Adrenal gland (tissue), 12 donors: ENCODE measurements around the gene SLC23A3. TPM values are rescaled to one million over a fixed set of nuclear protein-coding genes. Genes with fewer than 3 reads are reported as not detected.

Source experiments
- DNase-seq, 7 donors: peaks; one replicate each; pipeline ENCODE4 v3.0.0-alpha.2; 2019 to 2020
- H3K27ac ChIP-seq, 5 donors: fragments of 200-600 bp; sonication (generic) in 4 of 5; 1 replicate in 3 of 5; 2 replicates in 2 of 5; pipeline versions ENCODE4 v1.5.1 to v1.8.0; 2016 to 2020; ENCODE audit warnings: mild to moderate bottlenecking in 1 of 5
- H3K27me3 ChIP-seq: fragments of 200-600 bp; 2 replicates; pipeline ENCODE4 v1.8.0; 2021
- H3K36me3 ChIP-seq, 2 donors: fragments of 200-600 bp; replicated peaks in 1 of 2; 1 replicate in 1 of 2; 2 replicates in 1 of 2; pipeline versions ENCODE4 v1.5.1 to v1.8.0; 2018 to 2022
- H3K4me1 ChIP-seq, 2 donors: fragments of 200-600 bp; replicated peaks in 1 of 2; 1 replicate in 1 of 2; 2 replicates in 1 of 2; pipeline versions ENCODE4 v1.5.1 to v1.8.0; 2018 to 2021
- H3K4me3 ChIP-seq, 4 donors: fragments of 200-600 bp; sonication (generic) in 3 of 4; one replicate each; pipeline ENCODE4 v1.5.1; 2016 to 2018
- H3K9me3 ChIP-seq, 3 donors: fragments of 200-600 bp; sonication (generic) in 1 of 3; replicated peaks in 1 of 3; 1 replicate in 2 of 3; 2 replicates in 1 of 3; pipeline versions ENCODE4 v1.5.1 to v1.8.0; 2016 to 2021
- POLR2A ChIP-seq, 2 donors: fragments of 450-650 bp; IDR thresholded peaks; one replicate each; pipeline ENCODE4 v1.6.1; 2017; ENCODE audit warnings: antibody characterized with exemption in 2 of 2, mild to moderate bottlenecking in 2 of 2, moderate library complexity in 1 of 2
- WGBS, 4 donors: extraction: QIAGEN DNeasy Blood & Tissue Kit in 2 of 4; methylation state at CpG; one replicate each; pipeline versions ENCODE4 v1.1.5 to v1.1.7; 2013 to 2017; 5-methylcytosine and 5-hydroxymethylcytosine counted together
- intact Hi-C, 2 donors: fragments of 100-400 bp; cut with DNase I; formaldehyde crosslinking; loops; one replicate each; pipeline versions ENCODE4 v1.14.1 to v1.15.0; 2022 to 2023
- polyA plus RNA-seq, 3 donors: library from polyadenylated mRNA; stranded (reverse); fragments of 200-250 nt in 2 of 3; fragments of 350-450 nt in 1 of 3; fragmentation: Illumina TruSeq in 1 of 3; extraction: RNeasy Lipid Tissue Mini Kit (QIAGEN cat#74804) in 1 of 3; gene quantifications; one replicate each; pipeline ENCODE4 v1.2.3, GENCODE V29; 2013 to 2014
- total RNA-seq, 9 donors: library from RNA; depleted of rRNA in 4 of 9; stranded (reverse); fragments of >200 nt in 4 of 9; fragments of 120-200 nt in 1 of 9; fragmentation: NEBNext Ultra II Directional in 1 of 9; extraction: Animal tissue kit (Norgen Biotek cat#: 25700) in 1 of 9; gene quantifications; one replicate each; pipeline versions ENCODE4 v1.1.0 to v1.2.4, GENCODE V29; 2013 to 2023
- TF ChIP-seq, protein P1 (sequence below), 6 experiments: fragments of 450-650 bp in 4 of 6; fragments of 200-600 bp in 2 of 6; sonication (generic) in 1 of 6; IDR thresholded peaks; 1 replicate in 5 of 6; 2 replicates in 1 of 6; pipeline versions ENCODE4 v1.5.1 to v1.8.0; 2016 to 2021; ENCODE audit warnings: antibody characterized with exemption in 6 of 6, mild to moderate bottlenecking in 2 of 6, moderate library complexity in 1 of 6
- donor health status: healthy with polysubstance abuse.
- donor health status: Bipolar disorder and iron deficiency.
- donor health status: DM: yes; HTN: yes; CAD: no.
- donor health status: DM: no; HTN: no; CAD: no.
- donor health status: DM: no; HTN: no; CAD: no.
- donor health status: DM: yes; HTN: yes; CAD: no.

SLC23A3 gene
- total and polyA plus RNA-seq, 12 donors: 0.11 to 4.3 (median 0.84) TPM; not detected in 2

DNA sequence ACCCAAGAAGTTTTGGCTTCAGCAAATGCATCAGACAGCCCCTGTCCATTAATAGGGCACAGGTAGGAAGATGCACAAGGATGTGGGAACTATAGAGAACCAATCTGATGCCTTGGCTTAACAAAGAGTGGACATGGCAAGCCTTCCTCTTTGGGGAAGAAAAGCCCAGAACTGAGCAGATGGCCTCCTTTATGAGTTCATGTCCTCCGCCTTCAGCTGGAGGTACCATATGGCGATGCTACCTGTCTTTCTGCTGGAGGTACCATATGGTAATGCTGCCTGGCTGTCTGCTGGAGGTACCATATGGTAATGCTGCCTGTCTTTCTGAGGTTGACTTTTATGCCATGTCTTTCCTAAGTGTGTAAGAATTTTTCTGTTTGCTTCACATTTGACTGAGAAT is 14.3 kb upstream of the SLC23A3 start:
- no peaks in the 10 kb centered on the region for H3K27me3 ChIP-seq
- no peak overlapping the region for H3K4me3 ChIP-seq
- DNase-seq: peak in 1 of 7 donors; percentile 3
- peaks cover 0 to 55% of the 10 kb centered on the region in 2 donors for H3K36me3 ChIP-seq
- H3K4me1 ChIP-seq: peaks cover under 1 to 6% of the 10 kb centered on the region in 2 donors
- intact Hi-C loops: no loop called here
- WGBS, 4 donors: 93 to 100% (median 99%) methylated on average over 2 of the region's 2 CpGs
- H3K9me3 ChIP-seq: no peaks in the 10 kb centered on the region
- TF ChIP-seq, protein P1, sequence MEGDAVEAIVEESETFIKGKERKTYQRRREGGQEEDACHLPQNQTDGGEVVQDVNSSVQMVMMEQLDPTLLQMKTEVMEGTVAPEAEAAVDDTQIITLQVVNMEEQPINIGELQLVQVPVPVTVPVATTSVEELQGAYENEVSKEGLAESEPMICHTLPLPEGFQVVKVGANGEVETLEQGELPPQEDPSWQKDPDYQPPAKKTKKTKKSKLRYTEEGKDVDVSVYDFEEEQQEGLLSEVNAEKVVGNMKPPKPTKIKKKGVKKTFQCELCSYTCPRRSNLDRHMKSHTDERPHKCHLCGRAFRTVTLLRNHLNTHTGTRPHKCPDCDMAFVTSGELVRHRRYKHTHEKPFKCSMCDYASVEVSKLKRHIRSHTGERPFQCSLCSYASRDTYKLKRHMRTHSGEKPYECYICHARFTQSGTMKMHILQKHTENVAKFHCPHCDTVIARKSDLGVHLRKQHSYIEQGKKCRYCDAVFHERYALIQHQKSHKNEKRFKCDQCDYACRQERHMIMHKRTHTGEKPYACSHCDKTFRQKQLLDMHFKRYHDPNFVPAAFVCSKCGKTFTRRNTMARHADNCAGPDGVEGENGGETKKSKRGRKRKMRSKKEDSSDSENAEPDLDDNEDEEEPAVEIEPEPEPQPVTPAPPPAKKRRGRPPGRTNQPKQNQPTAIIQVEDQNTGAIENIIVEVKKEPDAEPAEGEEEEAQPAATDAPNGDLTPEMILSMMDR (IDR thresholded peaks at IDR 0.05): no peak
- no peak for TF ChIP-seq POLR2A (IDR thresholded peaks at IDR 0.05)
- no peak overlapping the region for H3K27ac ChIP-seq

DNA sequence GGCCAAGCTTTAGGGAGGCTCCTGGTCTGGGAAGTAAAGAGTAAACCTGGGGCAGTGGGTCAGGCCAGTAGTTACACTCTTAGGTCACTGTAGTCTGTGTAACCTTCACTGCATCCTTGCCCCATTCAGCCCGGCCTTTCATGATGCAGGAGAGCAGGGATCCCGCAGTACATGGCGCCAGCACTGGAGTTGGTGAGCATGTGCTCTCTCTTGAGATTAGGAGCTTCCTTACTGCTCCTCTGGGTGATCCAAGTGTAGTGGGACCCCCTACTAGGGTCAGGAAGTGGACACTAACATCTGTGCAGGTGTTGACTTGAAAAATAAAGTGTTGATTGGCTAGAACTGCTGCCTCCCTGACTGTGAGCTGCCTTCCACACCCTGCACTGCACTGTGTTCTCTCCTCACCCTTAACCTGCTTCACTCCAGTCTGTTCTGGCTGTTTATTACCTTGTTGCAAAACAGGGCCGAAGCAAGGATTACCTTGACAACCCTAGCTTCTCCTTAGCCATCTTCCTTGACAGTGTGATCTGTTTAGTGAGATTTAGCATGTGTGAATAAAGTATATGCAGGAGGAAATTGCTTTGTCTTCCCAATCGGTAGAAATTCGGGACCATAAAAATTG is 13.4 kb upstream of the SLC23A3 start:
- 84 to 87% (median 86%) methylated on average over 5 to 6 of the region's 6 CpGs for WGBS, 4 donors
- Histone ChIP-seq H3K4me3 (no peak overlapping the region), H3K9me3 (no peaks in the 10 kb centered on the region), H3K36me3 (peaks cover 0 to 55% of the 10 kb centered on the region in 2 donors), H3K27me3 (no peaks in the 10 kb centered on the region), H3K27ac (no peak overlapping the region), H3K4me1 (peaks cover 6 to 10% of the 10 kb centered on the region in 2 donors)
- TF ChIP-seq, protein P1 (IDR thresholded peaks at IDR 0.05): no peak
- no peak for TF ChIP-seq POLR2A (IDR thresholded peaks at IDR 0.05)
- DNase-seq: no peak
- intact Hi-C loops: no loop called here

DNA sequence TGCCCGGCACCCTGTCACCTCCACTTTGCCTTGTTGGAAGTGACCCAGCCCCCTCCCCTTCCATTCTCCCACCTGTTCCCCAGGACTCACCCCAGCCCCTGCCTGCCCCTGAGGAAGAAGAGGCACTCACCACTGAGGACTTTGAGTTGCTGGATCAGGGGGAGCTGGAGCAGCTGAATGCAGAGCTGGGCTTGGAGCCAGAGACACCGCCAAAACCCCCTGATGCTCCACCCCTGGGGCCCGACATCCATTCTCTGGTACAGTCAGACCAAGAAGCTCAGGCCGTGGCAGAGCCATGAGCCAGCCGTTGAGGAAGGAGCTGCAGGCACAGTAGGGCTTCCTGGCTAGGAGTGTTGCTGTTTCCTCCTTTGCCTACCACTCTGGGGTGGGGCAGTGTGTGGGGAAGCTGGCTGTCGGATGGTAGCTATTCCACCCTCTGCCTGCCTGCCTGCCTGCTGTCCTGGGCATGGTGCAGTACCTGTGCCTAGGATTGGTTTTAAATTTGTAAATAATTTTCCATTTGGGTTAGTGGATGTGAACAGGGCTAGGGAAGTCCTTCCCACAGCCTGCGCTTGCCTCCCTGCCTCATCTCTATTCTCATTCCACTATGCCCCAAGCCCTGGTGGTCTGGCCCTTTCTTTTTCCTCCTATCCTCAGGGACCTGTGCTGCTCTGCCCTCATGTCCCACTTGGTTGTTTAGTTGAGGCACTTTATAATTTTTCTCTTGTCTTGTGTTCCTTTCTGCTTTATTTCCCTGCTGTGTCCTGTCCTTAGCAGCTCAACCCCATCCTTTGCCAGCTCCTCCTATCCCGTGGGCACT is 12.7 kb upstream of the SLC23A3 start:
- 73 to 81% (median 75%) methylated on average over 5 to 8 of the region's 8 CpGs for WGBS, 4 donors
- Histone ChIP-seq H3K27me3 (no peaks in the 10 kb centered on the region), H3K36me3 (peaks cover 0 to 55% of the 10 kb centered on the region in 2 donors), H3K4me1 (peaks cover 7 to 10% of the 10 kb centered on the region in 2 donors), H3K9me3 (no peaks in the 10 kb centered on the region), H3K27ac (no peak overlapping the region), H3K4me3 (no peak overlapping the region)
- peak in 1 of 7 donors; percentile 18 for DNase-seq
- TF ChIP-seq POLR2A (IDR thresholded peaks at IDR 0.05): no peak
- TF ChIP-seq, protein P1 (IDR thresholded peaks at IDR 0.05): no peak
- intact Hi-C loops: no loop called here

DNA sequence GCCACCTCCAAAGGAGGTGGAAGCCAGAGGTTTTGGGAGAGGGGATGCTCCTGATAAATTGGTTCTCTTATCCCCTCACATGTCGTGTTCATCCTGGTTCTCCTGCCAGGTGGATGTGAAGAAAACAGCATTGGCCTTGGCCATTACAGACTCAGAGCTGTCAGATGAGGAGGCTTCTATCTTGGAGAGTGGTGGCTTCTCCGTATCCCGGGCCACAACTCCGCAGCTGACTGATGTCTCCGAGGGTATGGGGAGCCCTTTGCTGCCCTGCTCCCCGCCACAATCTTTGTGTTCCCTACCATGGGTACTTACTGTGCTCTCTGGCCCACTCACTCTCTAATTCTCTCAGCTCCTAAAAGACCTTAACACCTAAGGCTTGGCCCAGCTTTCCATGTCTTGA is 11.7 kb upstream of the SLC23A3 start:
- Histone ChIP-seq H3K9me3 (no peaks in the 10 kb centered on the region), H3K27me3 (no peaks in the 10 kb centered on the region), H3K4me3 (no peak overlapping the region), H3K4me1 (peaks cover 10 to 14% of the 10 kb centered on the region in 2 donors), H3K36me3 (peaks cover 0 to 55% of the 10 kb centered on the region in 2 donors), H3K27ac (no peak overlapping the region)
- TF ChIP-seq POLR2A (IDR thresholded peaks at IDR 0.05): no peak
- TF ChIP-seq, protein P1 (IDR thresholded peaks at IDR 0.05): no peak
- intact Hi-C loops: no loop called here
- WGBS, 4 donors: 88 to 93% (median 91%) methylated on average over 6 of the region's 6 CpGs
- peak in 1 of 7 donors; percentile 16 for DNase-seq
